HCT116 (cell line): Measurements from ENCODE around the gene ZACN.

Source experiments
- CEBPB ChIP-seq: IDR thresholded peaks from 2 replicates; pipeline ENCODE4 v1.6.1; 2012; ENCODE audit warnings: low read depth
- EGR1 ChIP-seq: IDR thresholded peaks from 2 replicates; pipeline ENCODE4 v1.6.1; 2012; ENCODE audit warnings: low read depth
- ELF1 ChIP-seq: IDR thresholded peaks from 2 replicates; pipeline ENCODE4 v1.6.1; 2012; ENCODE audit warnings: low read depth, borderline replicate concordance
- EZH2 ChIP-seq: fragments of 200-600 bp; sonication (generic); IDR thresholded peaks from 2 replicates; pipeline ENCODE4 v1.6.1; 2017; ENCODE audit warnings: antibody characterized with exemption, mixed run types
- POLR2A ChIP-seq: IDR thresholded peaks from 2 replicates; pipeline ENCODE4 v1.7.0; 2011; ENCODE audit warnings: borderline replicate concordance; ENCODE audit not compliant: insufficient read depth, insufficient read length; ENCODE audit errors: extremely low read depth
- POLR2AphosphoS5 ChIP-seq: IDR thresholded peaks from 2 replicates; pipeline ENCODE4 v1.6.1; 2011; ENCODE audit warnings: mild to moderate bottlenecking, low read depth, low read length, moderate library complexity
- RAD21 ChIP-seq: IDR thresholded peaks from 2 replicates; pipeline ENCODE4 v1.6.1; 2012; ENCODE audit warnings: low read depth, mild to moderate bottlenecking
- SP1 ChIP-seq: IDR thresholded peaks from 2 replicates; pipeline ENCODE4 v1.6.1; 2012; ENCODE audit warnings: low read depth
- TCF7L2 ChIP-seq: IDR thresholded peaks from 2 replicates; pipeline ENCODE4 v1.7.0; 2011; ENCODE audit warnings: borderline replicate concordance, inconsistent platforms; ENCODE audit not compliant: insufficient read depth, insufficient read length; ENCODE audit errors: extremely low read depth
- YY1 ChIP-seq: IDR thresholded peaks from 2 replicates; pipeline ENCODE4 v1.6.1; 2011; ENCODE audit warnings: low read length, low read depth, moderate library complexity, mild to moderate bottlenecking; ENCODE audit not compliant: insufficient replicate concordance; ENCODE audit errors: extremely low read depth
- TF ChIP-seq, protein P1 (sequence below), 3 experiments: fragments of 200-600 bp in 1 of 3; sonication (generic) in 1 of 3; IDR thresholded peaks in 2 of 3; conservative IDR thresholded peaks in 1 of 3; 2 replicates each; pipeline ENCODE4 v1.5.1; 2012 to 2017; ENCODE audit warnings: low read depth in 2 of 3, low read length in 2 of 3, antibody characterized with exemption in 1 of 3, borderline replicate concordance in 1 of 3, control low read depth in 1 of 3, mild to moderate bottlenecking in 1 of 3, mixed read lengths in 1 of 3, mixed run types in 1 of 3, moderate library complexity in 1 of 3; ENCODE audit not compliant: insufficient read depth in 1 of 3
- TF ChIP-seq, protein P2 (sequence below): IDR thresholded peaks from 2 replicates; pipeline ENCODE4 v1.6.1; 2012; ENCODE audit warnings: low read depth

DNA sequence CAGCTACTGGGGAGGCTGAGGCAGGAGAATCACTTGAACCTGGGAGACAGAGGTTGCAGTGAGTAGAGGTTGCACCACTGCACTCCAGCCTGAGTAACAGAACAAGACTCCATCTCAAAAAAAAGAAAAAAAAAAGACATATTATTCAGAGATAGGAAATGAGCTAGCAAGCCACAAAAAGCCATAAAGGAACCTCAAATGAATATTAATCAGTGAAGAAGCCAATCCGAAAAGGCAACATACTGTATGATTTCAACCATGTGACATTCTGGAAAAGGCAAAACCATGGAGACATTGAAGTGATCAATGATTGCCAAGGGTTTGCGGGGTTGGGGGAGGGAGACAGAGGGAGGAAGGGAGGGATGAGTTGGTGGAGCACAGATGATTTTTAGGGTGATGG is 33.0 kb downstream of the ZACN start:
- no peak for TF ChIP-seq RAD21
- TF ChIP-seq, protein P1, sequence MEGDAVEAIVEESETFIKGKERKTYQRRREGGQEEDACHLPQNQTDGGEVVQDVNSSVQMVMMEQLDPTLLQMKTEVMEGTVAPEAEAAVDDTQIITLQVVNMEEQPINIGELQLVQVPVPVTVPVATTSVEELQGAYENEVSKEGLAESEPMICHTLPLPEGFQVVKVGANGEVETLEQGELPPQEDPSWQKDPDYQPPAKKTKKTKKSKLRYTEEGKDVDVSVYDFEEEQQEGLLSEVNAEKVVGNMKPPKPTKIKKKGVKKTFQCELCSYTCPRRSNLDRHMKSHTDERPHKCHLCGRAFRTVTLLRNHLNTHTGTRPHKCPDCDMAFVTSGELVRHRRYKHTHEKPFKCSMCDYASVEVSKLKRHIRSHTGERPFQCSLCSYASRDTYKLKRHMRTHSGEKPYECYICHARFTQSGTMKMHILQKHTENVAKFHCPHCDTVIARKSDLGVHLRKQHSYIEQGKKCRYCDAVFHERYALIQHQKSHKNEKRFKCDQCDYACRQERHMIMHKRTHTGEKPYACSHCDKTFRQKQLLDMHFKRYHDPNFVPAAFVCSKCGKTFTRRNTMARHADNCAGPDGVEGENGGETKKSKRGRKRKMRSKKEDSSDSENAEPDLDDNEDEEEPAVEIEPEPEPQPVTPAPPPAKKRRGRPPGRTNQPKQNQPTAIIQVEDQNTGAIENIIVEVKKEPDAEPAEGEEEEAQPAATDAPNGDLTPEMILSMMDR (IDR thresholded peaks at IDR 0.05 in 2 of 3, conservative IDR thresholded peaks at IDR 0.05 in 1 of 3; ENCODE audit: borderline replicate concordance in 1 of 3, insufficient read depth in 1 of 3, low read depth in 2 of 3, low read length in 2 of 3), result no peak
- no peak for TF ChIP-seq EZH2
- TF ChIP-seq POLR2AphosphoS5, result no peak
- TF ChIP-seq YY1, result no peak
- TF ChIP-seq ELF1, result no peak
- no peak for TF ChIP-seq POLR2A
- no peak for TF ChIP-seq CEBPB
- TF ChIP-seq EGR1, result no peak
- TF ChIP-seq, protein P2, sequence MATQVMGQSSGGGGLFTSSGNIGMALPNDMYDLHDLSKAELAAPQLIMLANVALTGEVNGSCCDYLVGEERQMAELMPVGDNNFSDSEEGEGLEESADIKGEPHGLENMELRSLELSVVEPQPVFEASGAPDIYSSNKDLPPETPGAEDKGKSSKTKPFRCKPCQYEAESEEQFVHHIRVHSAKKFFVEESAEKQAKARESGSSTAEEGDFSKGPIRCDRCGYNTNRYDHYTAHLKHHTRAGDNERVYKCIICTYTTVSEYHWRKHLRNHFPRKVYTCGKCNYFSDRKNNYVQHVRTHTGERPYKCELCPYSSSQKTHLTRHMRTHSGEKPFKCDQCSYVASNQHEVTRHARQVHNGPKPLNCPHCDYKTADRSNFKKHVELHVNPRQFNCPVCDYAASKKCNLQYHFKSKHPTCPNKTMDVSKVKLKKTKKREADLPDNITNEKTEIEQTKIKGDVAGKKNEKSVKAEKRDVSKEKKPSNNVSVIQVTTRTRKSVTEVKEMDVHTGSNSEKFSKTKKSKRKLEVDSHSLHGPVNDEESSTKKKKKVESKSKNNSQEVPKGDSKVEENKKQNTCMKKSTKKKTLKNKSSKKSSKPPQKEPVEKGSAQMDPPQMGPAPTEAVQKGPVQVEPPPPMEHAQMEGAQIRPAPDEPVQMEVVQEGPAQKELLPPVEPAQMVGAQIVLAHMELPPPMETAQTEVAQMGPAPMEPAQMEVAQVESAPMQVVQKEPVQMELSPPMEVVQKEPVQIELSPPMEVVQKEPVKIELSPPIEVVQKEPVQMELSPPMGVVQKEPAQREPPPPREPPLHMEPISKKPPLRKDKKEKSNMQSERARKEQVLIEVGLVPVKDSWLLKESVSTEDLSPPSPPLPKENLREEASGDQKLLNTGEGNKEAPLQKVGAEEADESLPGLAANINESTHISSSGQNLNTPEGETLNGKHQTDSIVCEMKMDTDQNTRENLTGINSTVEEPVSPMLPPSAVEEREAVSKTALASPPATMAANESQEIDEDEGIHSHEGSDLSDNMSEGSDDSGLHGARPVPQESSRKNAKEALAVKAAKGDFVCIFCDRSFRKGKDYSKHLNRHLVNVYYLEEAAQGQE, result no peak
- no peak for TF ChIP-seq SP1
- no peak for TF ChIP-seq TCF7L2
